IMR-90 (cell line): ENCODE measurements around the gene CDH16. TPM values are rescaled to one million over a fixed set of nuclear protein-coding genes. Genes with fewer than 3 reads are reported as not detected.

ENCODE experiments used
- ATAC-seq: fragments of 200-7000 bp; cut with Tn5 transposase; 2 replicates; pipeline ENCODE4 v1.9.1; 2020; ENCODE audit warnings: low read depth, mild to moderate bottlenecking, moderate library complexity
- BruUV-seq: library from RNA; stranded (reverse); fragments of 400-500 nt; replicated peaks from 2 replicates; lab custom pipeline; 2021; lab: Mats Ljungman, UMichigan
- CTCF ChIA-PET: fragments of 300-600 bp; formaldehyde crosslinking; extraction: SDS; loops from one replicate; lab custom pipeline; 2021; ENCODE audit warnings: antibody characterized with exemption; lab: Yijun Ruan, JAX
- POLR2A ChIA-PET: fragments of 300-600 bp; sonication (Branson Sonifier 250); formaldehyde crosslinking; loops from one replicate; lab custom pipeline; 2022; ENCODE audit warnings: antibody characterized with exemption; ENCODE audit not compliant: unreplicated experiment; lab: Charles Lee
- DNase-seq: peaks from one replicate; pipeline ENCODE4 v3.0.0; 2013
- H2AFZ ChIP-seq: replicated peaks from 2 replicates; pipeline ENCODE3; 2013; ENCODE audit warnings: low read length, mild to moderate bottlenecking; ENCODE audit not compliant: poor library complexity
- H2AK5ac ChIP-seq: 2 replicates; pipeline ENCODE4 v1.6.1; 2013; ENCODE audit warnings: low read depth, low read length, inconsistent platforms
- H2AK9ac ChIP-seq: replicated peaks from 2 replicates; pipeline ENCODE3; 2013; ENCODE audit warnings: mild to moderate bottlenecking, low read depth, low read length, moderate library complexity; ENCODE audit not compliant: poor library complexity
- H2BK120ac ChIP-seq: 2 replicates; pipeline ENCODE4 v1.6.1; 2013; ENCODE audit warnings: low read depth, low read length, inconsistent platforms
- H2BK15ac ChIP-seq: 3 replicates; pipeline ENCODE4 v1.6.1; 2013; ENCODE audit warnings: low read depth, low read length, inconsistent platforms
- H2BK20ac ChIP-seq: 2 replicates; pipeline ENCODE4 v1.6.1; 2013; ENCODE audit warnings: low read depth, mild to moderate bottlenecking, inconsistent platforms, low read length, moderate library complexity
- H2BK5ac ChIP-seq: 2 replicates; pipeline ENCODE4 v1.6.1; 2013; ENCODE audit warnings: mild to moderate bottlenecking, low read depth, low read length, inconsistent platforms; ENCODE audit not compliant: poor library complexity, severe bottlenecking
- H3K14ac ChIP-seq: replicated peaks from 2 replicates; pipeline ENCODE4 v1.6.1; 2013; ENCODE audit warnings: low read depth, low read length, inconsistent platforms
- H3K18ac ChIP-seq: 2 replicates; pipeline ENCODE4 v1.6.1; 2013; ENCODE audit warnings: low read depth, low read length, control low read depth
- H3K23ac ChIP-seq: 2 replicates; pipeline ENCODE4 v1.6.1; 2013; ENCODE audit warnings: low read depth, low read length, inconsistent platforms
- H3K27ac ChIP-seq: 2 replicates; pipeline ENCODE4 v1.5.1; 2013; ENCODE audit warnings: mild to moderate bottlenecking, control low read depth, low read length; ENCODE audit not compliant: insufficient read depth
- H3K27me3 ChIP-seq: 2 replicates; pipeline ENCODE4 v1.6.1; 2013; ENCODE audit warnings: low read length; ENCODE audit not compliant: control insufficient read depth, insufficient read depth
- H3K36me3 ChIP-seq: 2 replicates; pipeline ENCODE4 v1.6.1; 2013; ENCODE audit warnings: low read length, mixed read lengths; ENCODE audit not compliant: control insufficient read depth, insufficient read depth
- H3K4ac ChIP-seq: 2 replicates; pipeline ENCODE4 v1.6.1; 2013; ENCODE audit warnings: low read depth, low read length, inconsistent platforms
- H3K4me1 ChIP-seq: 2 replicates; pipeline ENCODE4 v1.6.1; 2013; ENCODE audit warnings: low read length, mixed read lengths; ENCODE audit not compliant: control insufficient read depth, insufficient read depth
- H3K4me2 ChIP-seq: 2 replicates; pipeline ENCODE4 v1.6.1; 2013; ENCODE audit warnings: low read depth, mild to moderate bottlenecking, control low read depth, low read length, moderate library complexity
- H3K4me3 ChIP-seq: 2 replicates; pipeline ENCODE4 v1.5.1; 2013; ENCODE audit warnings: low read depth, mild to moderate bottlenecking, control low read depth, low read length, moderate library complexity; ENCODE audit not compliant: insufficient read depth
- H3K56ac ChIP-seq: 2 replicates; pipeline ENCODE4 v1.6.1; 2013; ENCODE audit warnings: low read length, inconsistent platforms; ENCODE audit not compliant: insufficient read depth; ENCODE audit errors: extremely low read depth
- H3K79me1 ChIP-seq, 2 experiments: 2 replicates each; pipeline ENCODE4 v1.6.1; 2013; ENCODE audit warnings: low read length in 2 of 2, inconsistent platforms in 1 of 2, low read depth in 1 of 2
- H3K9ac ChIP-seq: 2 replicates; pipeline ENCODE4 v1.6.1; 2013; ENCODE audit warnings: low read depth, low read length, control low read depth
- H3K9me1 ChIP-seq: 2 replicates; pipeline ENCODE4 v1.6.1; 2013; ENCODE audit warnings: low read length, inconsistent platforms; ENCODE audit not compliant: insufficient read depth
- H3K9me3 ChIP-seq: 2 replicates; pipeline ENCODE4 v1.6.1; 2013; ENCODE audit warnings: low read length; ENCODE audit not compliant: control insufficient read depth, insufficient read depth
- H4K20me1 ChIP-seq: 2 replicates; pipeline ENCODE4 v1.6.1; 2013; ENCODE audit warnings: low read length, inconsistent platforms; ENCODE audit not compliant: insufficient read depth
- H4K5ac ChIP-seq: 2 replicates; pipeline ENCODE4 v1.6.1; 2013; ENCODE audit warnings: mild to moderate bottlenecking, low read depth, low read length, control low read depth
- H4K8ac ChIP-seq, 2 experiments: 2 replicates each; pipeline ENCODE4 v1.6.1; 2013; ENCODE audit warnings: low read depth in 2 of 2, low read length in 2 of 2, control low read depth in 1 of 2, inconsistent platforms in 1 of 2
- H4K91ac ChIP-seq: 2 replicates; pipeline ENCODE4 v1.6.1; 2013; ENCODE audit warnings: low read depth, low read length, inconsistent platforms; ENCODE audit not compliant: insufficient read depth
- BHLHE40 ChIP-seq: fragments of 150-350 bp; IDR thresholded peaks from 2 replicates; pipeline ENCODE4 v1.6.1; 2016; ENCODE audit warnings: mild to moderate bottlenecking, low read depth, low read length
- CEBPB ChIP-seq: IDR thresholded peaks from 2 replicates; pipeline ENCODE4 v1.6.1; 2012; ENCODE audit warnings: low read depth, low read length, improper control_type of control experiment
- CHD1 ChIP-seq: IDR thresholded peaks from 2 replicates; pipeline ENCODE4 v1.6.1; 2012; ENCODE audit warnings: low read depth, low read length, improper control_type of control experiment
- CTCF ChIP-seq: conservative IDR thresholded peaks from 2 replicates; pipeline ENCODE4 v1.5.1; 2012; ENCODE audit warnings: mild to moderate bottlenecking, low read depth, low read length, improper control_type of control experiment
- FOS ChIP-seq: fragments of 150-350 bp; IDR thresholded peaks from 2 replicates; pipeline ENCODE4 v1.6.1; 2016; ENCODE audit warnings: low read depth, low read length
- MAFK ChIP-seq: IDR thresholded peaks from 2 replicates; pipeline ENCODE4 v1.6.1; 2012; ENCODE audit warnings: low read depth, low read length, improper control_type of control experiment
- MAZ ChIP-seq: IDR thresholded peaks from 2 replicates; pipeline ENCODE4 v1.6.1; 2012; ENCODE audit warnings: low read depth, mild to moderate bottlenecking, low read length, improper control_type of control experiment, moderate library complexity, borderline replicate concordance
- MXI1 ChIP-seq: IDR thresholded peaks from 2 replicates; pipeline ENCODE4 v1.6.1; 2012; ENCODE audit warnings: low read depth, mild to moderate bottlenecking, low read length, moderate library complexity, borderline replicate concordance
- NFE2L2 ChIP-seq: fragments of 150-350 bp; IDR thresholded peaks from 2 replicates; pipeline ENCODE4 v1.6.1; 2016; ENCODE audit warnings: low read depth, mild to moderate bottlenecking, low read length
- POLR2A ChIP-seq: IDR thresholded peaks from 2 replicates; pipeline ENCODE4 v1.6.1; 2012; ENCODE audit warnings: mild to moderate bottlenecking, low read depth, low read length
- RAD21 ChIP-seq: IDR thresholded peaks from 2 replicates; pipeline ENCODE4 v1.6.1; 2012; ENCODE audit warnings: low read length, improper control_type of control experiment
- RCOR1 ChIP-seq: IDR thresholded peaks from 2 replicates; pipeline ENCODE4 v1.6.1; 2012; ENCODE audit warnings: mild to moderate bottlenecking, low read length, improper control_type of control experiment; ENCODE audit not compliant: insufficient replicate concordance
- RFX5 ChIP-seq: IDR thresholded peaks from 2 replicates; pipeline ENCODE4 v1.8.0; 2012; ENCODE audit warnings: low read depth, mild to moderate bottlenecking, low read length, moderate library complexity
- SMC3 ChIP-seq: fragments of 150-350 bp; IDR thresholded peaks from 2 replicates; pipeline ENCODE4 v1.6.1; 2016; ENCODE audit warnings: low read depth, mild to moderate bottlenecking, antibody characterized with exemption, low read length, moderate library complexity
- USF2 ChIP-seq: fragments of 150-350 bp; IDR thresholded peaks from 2 replicates; pipeline ENCODE4 v1.6.1; 2017; ENCODE audit warnings: mild to moderate bottlenecking, antibody characterized with exemption, low read length, low read depth
- WGBS, 2 experiments: methylation state at CpG; one replicate each; pipeline versions ENCODE4 v1.1.5 to v1.1.7; 2013; ENCODE audit warnings: missing lambda C conversion rate in 2 of 2; ENCODE audit not compliant: insufficient read length in 1 of 2; ENCODE audit errors: extremely low coverage in 2 of 2; 5-methylcytosine and 5-hydroxymethylcytosine counted together
- dilution Hi-C: fragments of 300-500 bp; cut with HindIII; formaldehyde crosslinking; loops from one replicate; pipeline ENCODE4 v1.14.3; 2018; ENCODE audit warnings: low sequenced_read_pairs; ENCODE audit not compliant: unreplicated experiment
- in situ Hi-C: fragments of 300-500 bp; cut with MboI; formaldehyde crosslinking; loops from 3 replicates; pipeline ENCODE4 v1.14.3; 2019; ENCODE audit warnings: low sequenced_read_pairs, inconsistent platforms, mixed read lengths
- intact Hi-C: fragments of 100-400 bp; cut with micrococcal nuclease; formaldehyde crosslinking; loops from 2 replicates; pipeline ENCODE4 v1.10.0; 2022
- polyA plus RNA-seq, 3 experiments: library from polyadenylated mRNA; depleted of rRNA; stranded (reverse); fragments of >200 nt; gene quantifications; 2 replicates each; pipeline ENCODE4 v1.2.3, GENCODE V29; 2012; ENCODE audit warnings: low replicate concordance in 1 of 3
- total RNA-seq: library from RNA; depleted of rRNA; stranded (reverse); fragments of >200 nt; gene quantifications from 2 replicates; pipeline ENCODE4 v1.2.3, GENCODE V29; 2012
- TF ChIP-seq, protein P1 (sequence below): fragments of 150-350 bp; IDR thresholded peaks from 2 replicates; pipeline ENCODE4 v1.6.1; 2016; ENCODE audit warnings: low read depth, mild to moderate bottlenecking, low read length, moderate library complexity, borderline replicate concordance

Gene CDH16
- total and polyA plus RNA-seq, 2 of the 4 experiments (the other 2 are of a cell fraction), result not detected

GRCh38 chr16:66920924-66921680 lies 2.4 kb upstream of the CDH16 start:
- no peaks in the 10 kb centered on the region for H3K36me3 ChIP-seq
- no peak overlapping the region for H3K18ac ChIP-seq
- ChIA-PET POLR2A (no interaction called here), CTCF (no interaction called here)
- H3K14ac ChIP-seq, result no peak overlapping the region
- WGBS, 2 experiments, result 60% methylated on average over 1 of the region's 9 CpGs; no CpG with 5 or more reads in 1 of the 2 experiments
- H3K9me3 ChIP-seq, result no peaks in the 10 kb centered on the region
- H4K5ac ChIP-seq, result no peak overlapping the region
- ATAC-seq (no peak), DNase-seq (no peak)
- no peak overlapping the region for H3K4ac ChIP-seq
- TF ChIP-seq CHD1, result no peak
- no peak for TF ChIP-seq FOS
- no peak for TF ChIP-seq RAD21
- TF ChIP-seq USF2, result no peak
- no peak for TF ChIP-seq RCOR1
- TF ChIP-seq SMC3, result no peak
- TF ChIP-seq NFE2L2, result no peak
- TF ChIP-seq, protein P1, sequence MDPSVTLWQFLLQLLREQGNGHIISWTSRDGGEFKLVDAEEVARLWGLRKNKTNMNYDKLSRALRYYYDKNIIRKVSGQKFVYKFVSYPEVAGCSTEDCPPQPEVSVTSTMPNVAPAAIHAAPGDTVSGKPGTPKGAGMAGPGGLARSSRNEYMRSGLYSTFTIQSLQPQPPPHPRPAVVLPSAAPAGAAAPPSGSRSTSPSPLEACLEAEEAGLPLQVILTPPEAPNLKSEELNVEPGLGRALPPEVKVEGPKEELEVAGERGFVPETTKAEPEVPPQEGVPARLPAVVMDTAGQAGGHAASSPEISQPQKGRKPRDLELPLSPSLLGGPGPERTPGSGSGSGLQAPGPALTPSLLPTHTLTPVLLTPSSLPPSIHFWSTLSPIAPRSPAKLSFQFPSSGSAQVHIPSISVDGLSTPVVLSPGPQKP, result no peak
- no peak for TF ChIP-seq BHLHE40
- TF ChIP-seq CTCF, result no peak
- TF ChIP-seq MAFK, result no peak
- TF ChIP-seq POLR2A, result no peak; the same call in 1 of the 2 replicates
- TF ChIP-seq RFX5, result no peak
- TF ChIP-seq MXI1, result no peak
- no peak for TF ChIP-seq MAZ
- TF ChIP-seq CEBPB, result no peak
- dilution Hi-C loops (no loop called here), in situ Hi-C loops (no loop called here), intact Hi-C loops (no loop called here)
- H2AK9ac ChIP-seq, result no peak overlapping the region
- no peak overlapping the region for H2BK120ac ChIP-seq
- no peak overlapping the region for H2AK5ac ChIP-seq
- H3K27me3 ChIP-seq, result peaks cover 32% of the 10 kb centered on the region
- H4K20me1 ChIP-seq, result no peaks in the 10 kb centered on the region
- no peak overlapping the region for H4K8ac ChIP-seq
- no peak overlapping the region for H3K56ac ChIP-seq
- no peak overlapping the region for H2BK5ac ChIP-seq
- H3K27ac ChIP-seq, result no peak overlapping the region
- no TSS peak for BruUV-seq
- H3K9ac ChIP-seq, result no peak overlapping the region
- H3K4me1 ChIP-seq, result peaks cover 5% of the 10 kb centered on the region
- no peak overlapping the region for H2BK20ac ChIP-seq
- no peak overlapping the region for H3K4me2 ChIP-seq
- no peak overlapping the region for H3K4me3 ChIP-seq
- no peak overlapping the region for H2BK15ac ChIP-seq
- no peak overlapping the region for H2AFZ ChIP-seq
- H3K79me1 ChIP-seq, result no peaks in the 10 kb centered on the region
- no peak overlapping the region for H3K23ac ChIP-seq
- no peaks in the 10 kb centered on the region for H3K9me1 ChIP-seq
- H4K91ac ChIP-seq, result no peak overlapping the region
